Suppressor macrophage treated with lipopolysaccharide for 4 hours (primary cell): ENCODE measurements around the gene FGF21.
A peak's percentile ranks its signal among the peaks of the same experiment; 100 is the strongest.

ENCODE experiments used
- DNase-seq: peaks from one replicate; pipeline ENCODE4 v3.0.0-alpha.2; 2020

The FGF21 gene

DNA sequence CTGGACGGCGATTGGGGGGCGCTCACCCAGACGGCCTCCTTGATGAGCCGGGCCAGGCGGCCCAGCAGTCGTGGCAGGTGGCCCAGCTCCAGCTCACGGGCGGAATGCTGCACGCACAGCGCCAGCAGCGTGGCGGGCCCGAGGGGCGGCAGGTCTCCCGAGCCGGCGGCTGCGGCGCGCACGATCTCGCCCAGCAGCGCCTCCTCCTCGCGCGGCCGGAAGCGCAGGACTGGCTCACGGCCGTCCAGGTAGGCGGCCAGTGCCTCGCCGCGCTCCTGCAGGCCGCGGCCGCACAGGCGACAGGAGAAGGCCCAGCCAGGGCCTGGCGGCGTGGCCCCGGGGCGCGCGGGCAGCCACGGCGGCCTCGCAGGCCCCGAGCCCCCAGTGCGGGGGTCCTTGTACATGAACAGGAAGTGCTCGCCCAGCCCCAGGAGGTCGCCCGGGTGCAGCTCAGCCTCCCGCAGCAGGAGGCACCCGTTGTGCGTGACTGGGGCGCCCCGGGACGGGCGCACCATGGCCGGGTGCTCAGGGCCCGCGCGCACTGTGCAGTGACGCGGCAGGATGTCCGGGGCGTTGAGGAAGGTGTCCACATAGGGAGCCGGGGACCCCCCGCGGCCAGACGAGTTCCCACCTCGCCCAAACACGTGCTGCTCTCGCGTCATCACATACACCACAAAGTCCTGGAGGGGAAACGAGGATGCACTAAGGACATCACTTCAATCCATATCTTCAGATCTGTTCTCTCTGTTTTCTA is 26.2 kb upstream of the FGF21 start:
- no peak for DNase-seq

DNA sequence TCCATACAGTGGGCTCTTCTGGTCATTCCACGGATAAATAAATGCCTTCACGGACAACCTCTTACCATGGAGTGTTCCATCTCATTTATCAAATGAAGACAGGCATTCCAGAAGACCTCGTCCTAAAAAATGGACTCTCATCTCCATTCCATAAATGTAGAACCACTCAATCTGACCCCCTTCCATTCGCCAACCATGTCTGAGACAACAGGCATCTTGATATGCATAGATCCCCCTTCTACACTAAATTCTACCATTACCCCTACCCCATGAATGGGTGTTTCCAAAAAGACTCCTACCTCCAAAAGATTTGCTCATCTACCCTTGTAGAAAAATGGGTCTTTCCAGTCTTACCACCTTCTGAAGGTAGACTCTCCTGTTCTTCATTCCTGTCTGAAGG is 23.9 kb upstream of the FGF21 start:
- DNase-seq, result no peak

- no peak for DNase-seq
These were observed 20.7 kb upstream of the FGF21 start for GRCh38 chr19:48734625-48735024.

GRCh38 chr19:48735031-48735615 is 20.2 kb upstream of the FGF21 start:
- DNase-seq, result no peak

GRCh38 chr19:48737360-48737998 is 17.8 kb upstream of the FGF21 start:
- DNase-seq, result no peak

GRCh38 chr19:48738557-48739403 is 16.5 kb upstream of the FGF21 start:
- peak; percentile 88 for DNase-seq

DNA sequence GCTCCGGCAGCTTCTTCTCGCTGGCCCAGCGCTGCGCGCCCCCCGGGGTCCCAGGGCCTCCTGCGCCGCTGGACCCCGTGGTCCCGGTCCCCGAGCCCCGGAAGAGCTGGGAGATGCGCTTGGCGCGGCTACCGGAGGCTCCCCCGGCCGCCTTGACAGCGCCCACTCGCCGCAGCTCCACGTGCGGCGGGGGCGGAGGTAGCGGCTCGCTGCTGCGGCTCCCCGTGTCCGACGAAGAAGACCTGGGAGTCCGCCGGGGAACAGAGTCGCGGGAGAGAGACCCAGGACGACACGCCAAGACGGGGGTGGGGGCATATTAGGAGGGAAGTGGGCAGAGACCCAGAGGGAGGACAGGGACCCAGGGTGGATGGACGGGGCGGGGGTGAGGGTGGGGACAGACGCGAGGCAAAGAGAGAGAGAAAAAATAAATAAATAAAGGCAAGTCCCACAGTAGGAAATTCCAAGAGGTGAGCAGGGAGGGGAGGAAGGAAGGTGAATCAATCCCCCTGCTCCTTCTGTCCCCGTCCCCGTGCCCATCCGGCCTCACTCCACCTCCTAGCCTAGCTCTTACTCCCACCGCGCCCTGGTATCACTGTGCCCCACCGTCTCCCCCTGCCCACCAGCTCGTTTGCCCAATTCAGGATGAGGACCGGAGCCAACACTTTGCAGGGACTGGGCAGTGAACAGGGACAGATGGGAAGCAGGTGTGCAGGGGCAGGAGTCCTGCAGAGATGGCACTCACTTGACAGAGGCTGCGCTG is 15.7 kb upstream of the FGF21 start:
- DNase-seq, result no peak

- no peak for DNase-seq
These were observed 15.0 kb upstream of the FGF21 start, which contains the start of gene RASIP1 for GRCh38 chr19:48740164-48740972. Gene RASIP1 (minus strand): TSS chr19:48740610. CDS start chr19:48740282, 328 bp downstream.

DNA sequence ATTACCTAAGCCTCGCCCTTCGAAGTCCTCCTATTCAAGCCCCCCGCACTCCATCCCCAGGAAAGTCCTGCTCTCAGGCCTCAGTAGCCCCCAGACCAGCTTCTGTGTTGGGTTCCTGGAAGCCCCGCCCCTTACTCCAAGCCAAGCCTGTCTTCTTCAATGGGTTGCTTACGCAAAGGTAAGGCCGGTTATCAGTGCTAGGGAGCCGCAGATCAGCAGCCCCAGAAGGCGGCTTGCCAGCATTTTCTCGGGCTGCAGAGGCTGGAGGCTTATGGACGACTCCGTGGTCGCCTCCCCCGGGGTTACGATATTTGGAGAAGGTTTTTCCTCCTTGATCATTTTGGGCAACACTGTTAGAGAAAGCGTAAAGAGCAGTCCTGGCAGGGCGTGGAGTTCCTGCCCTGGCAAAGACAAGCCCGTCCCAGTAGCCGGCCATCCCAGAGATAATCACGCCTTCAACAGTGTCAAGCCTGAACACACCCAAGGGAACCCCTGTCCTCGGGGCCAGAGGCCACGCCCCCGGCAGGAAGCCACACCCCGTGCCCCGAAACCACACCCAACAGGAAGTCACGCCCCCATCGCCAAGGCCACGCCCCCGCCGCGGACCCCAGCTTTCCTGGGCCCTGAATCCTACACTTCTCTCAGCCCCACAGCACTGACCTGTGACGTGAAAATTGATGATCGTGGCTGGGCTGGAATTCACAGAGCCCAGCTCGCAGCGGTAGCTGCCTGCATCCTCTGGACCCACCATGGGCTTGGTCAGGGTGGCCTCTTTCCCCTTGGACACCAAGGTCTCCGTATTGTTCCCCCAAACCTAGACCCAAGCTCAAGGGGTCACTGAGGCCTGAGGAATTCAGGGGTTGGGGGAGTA is 14.0 kb upstream of the FGF21 start:
- DNase-seq, result no peak

DNA sequence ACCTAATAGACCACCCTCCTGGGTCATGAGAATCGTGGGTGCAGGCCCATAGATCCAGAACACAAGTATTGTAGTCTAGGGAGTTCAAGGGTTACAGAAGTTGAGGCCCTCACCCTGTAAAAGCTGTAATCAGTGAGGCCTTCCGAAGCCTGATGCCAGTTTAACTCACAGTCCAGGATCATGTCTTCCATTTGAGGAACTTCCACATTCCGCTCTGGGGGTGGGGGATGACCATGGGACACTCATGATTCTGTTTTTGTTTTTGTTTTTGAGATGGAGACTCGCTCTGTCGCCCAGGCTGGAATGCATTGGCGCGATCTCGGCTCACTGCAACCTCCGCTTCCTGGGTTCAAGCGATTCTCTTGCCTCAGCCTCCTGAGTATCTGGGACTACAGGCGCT is 13.2 kb upstream of the FGF21 start:
- peak; percentile 43 for DNase-seq

- DNase-seq, result peak; percentile 77
These were observed 9.9 kb upstream of the FGF21 start for GRCh38 chr19:48745208-48745995.

GRCh38 chr19:48746110-48746509 is 9.2 kb upstream of the FGF21 start:
- DNase-seq, result no peak

- DNase-seq, result peak; percentile 88
These were observed 8.4 kb upstream of the FGF21 start, which contains the start of gene IZUMO1 for GRCh38 chr19:48746738-48747575. Gene IZUMO1 (minus strand): TSS chr19:48746909. CDS start chr19:48745859, 1,050 bp downstream.

DNA sequence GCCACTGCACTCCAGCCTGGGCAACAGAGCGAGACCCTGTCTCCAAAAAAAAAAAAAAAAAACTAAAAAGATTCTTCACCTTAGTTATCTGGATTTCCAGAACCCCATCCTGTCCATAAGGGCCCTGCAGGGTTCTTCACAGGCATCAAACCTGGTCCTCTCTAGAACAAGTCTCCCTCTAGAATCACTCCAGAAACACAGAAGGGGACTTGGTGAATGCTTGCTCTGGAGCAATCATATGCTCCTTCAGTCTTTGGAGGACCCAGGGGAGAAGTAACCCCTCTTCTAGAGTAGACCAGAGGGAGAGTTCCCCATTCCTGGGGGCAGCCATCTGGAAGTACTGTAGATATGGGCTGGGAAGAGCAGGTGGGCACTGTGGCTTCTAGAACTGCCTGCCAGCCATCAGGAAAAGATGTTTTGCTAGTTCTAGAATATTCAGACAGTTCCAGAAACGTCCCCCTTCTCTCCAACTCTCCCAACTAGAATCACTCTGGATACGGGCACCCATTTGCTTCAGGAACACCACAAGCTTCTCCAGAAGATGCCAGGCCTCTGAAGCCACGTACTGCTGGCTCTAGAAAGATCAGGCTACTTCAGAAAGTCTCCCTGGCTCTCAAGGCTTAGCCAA is 5.6 kb upstream of the FGF21 start:
- DNase-seq, result no peak

DNA sequence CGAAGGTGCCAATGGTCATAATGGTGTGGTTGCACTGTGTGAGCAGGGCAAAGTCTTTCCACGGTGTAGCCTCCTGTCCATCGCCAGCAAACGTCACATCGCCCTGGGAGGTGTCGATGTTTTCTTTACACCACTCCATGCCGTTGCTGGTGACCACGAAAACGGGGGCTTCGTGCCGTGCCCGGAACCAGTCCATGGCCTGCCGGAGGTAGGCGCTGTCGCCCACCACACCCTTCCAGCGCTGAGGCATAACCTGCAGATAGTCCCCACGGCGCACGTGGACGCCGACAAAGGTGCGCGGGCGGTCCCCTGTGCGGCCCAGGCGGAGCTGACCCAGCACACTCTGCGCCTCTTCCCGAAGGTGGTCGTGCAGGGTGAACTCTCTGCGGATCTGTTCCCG is 5.0 kb upstream of the FGF21 start:
- no peak for DNase-seq

DNA sequence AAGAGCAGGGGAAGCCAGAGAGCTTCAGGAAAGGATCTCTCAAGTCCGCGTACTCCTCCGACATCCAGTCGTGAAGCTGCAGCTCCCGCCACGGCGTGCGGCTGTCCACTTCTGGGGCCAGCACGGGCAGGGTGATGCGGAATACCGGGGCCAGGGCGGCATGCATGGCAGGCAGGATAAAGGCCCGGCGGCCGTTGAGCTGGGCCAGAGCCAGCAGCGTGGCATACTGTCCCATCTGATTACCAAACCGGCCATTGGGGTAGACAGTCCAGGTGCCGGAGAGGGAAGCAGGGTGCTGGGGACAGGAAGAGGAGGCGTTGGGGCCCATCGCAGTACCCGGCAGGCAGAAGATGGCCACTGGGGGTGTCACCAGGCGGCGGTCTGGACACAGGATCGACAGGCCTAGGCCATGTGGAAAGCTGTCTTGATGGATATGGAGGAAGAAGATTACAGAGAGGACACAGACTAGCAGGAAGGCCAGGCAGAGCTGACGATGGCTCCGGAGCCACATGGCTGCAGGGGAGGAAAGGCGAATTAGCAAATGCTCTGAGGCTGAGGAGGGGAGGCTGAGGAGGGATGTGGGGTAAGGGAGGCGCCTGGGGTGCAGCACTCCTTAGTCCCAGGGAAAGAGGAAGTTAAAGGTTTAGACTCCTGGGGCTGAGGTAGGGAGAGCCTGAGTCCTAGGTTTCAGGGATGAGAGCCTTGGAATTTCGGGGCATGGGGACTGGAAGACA is 4.4 kb upstream of the FGF21 start:
- DNase-seq, result no peak

DNA sequence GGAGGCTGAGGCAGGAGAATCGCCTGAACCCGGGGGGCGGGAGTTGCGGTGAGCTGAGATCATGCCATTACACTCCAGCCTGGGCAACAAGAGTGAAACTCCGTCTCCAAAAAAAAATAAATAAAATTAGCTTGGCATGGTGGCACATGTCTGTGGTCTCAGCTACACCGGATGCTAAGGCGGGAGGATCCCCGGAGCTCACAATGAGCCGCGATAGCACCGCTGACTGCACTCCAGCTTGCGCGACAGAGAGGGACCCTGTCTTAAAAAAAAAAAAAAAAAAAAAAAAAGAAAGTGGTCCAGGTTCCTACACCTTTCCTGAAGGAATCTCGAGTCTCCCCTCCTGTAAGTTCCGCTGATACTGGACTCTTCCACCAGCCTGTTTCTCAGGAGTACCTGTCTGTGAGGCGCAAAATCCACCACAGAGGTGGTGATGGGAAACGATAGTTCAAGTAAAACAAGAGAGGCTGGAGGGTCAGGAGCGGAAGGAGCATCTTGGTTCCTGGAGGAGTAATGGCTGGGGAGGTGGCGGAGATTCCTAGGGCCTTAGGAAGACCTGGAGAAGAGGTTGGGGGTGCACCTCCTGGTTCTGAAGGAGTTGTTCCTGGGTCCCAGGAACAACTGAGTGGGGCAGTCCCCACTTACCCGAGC is 3.4 kb upstream of the FGF21 start:
- no peak for DNase-seq
